CD4-positive, alpha-beta T cell (primary cell): Measurements from ENCODE around the gene GRM8. TPM values are rescaled to one million over a fixed set of nuclear protein-coding genes. Genes with fewer than 3 reads are reported as not detected.

Source experiments
- ATAC-seq: fragments of 200-7000 bp; cut with Tn5 transposase; one replicate; pipeline ENCODE4 v1.10.0; 2022; ENCODE audit warnings: mild to moderate bottlenecking; ENCODE audit not compliant: poor library complexity
- CTCF ChIA-PET: fragments of 350-600 bp; sonication (Branson Sonifier 250); formaldehyde crosslinking; loops from one replicate; lab custom pipeline; 2021; ENCODE audit warnings: antibody characterized with exemption, inconsistent platforms; lab: Charles Lee
- POLR2A ChIA-PET: fragments of 350-600 bp; sonication (Branson Sonifier 250); formaldehyde crosslinking; loops from one replicate; lab custom pipeline; 2021; ENCODE audit warnings: antibody characterized with exemption, inconsistent platforms; lab: Charles Lee
- DNase-seq, 14 experiments: peaks; one replicate each; pipeline ENCODE4 v3.0.0-alpha.2; 2013 to 2020; ENCODE audit warnings: mixed read lengths in 2 of 14
- H3K27ac ChIP-seq, 2 donors: one replicate each; pipeline versions ENCODE4 v1.5.1 to v1.7.0; 2013; ENCODE audit warnings: low read length in 2 of 2, low read depth in 1 of 2, mild to moderate bottlenecking in 1 of 2
- H3K27me3 ChIP-seq, 2 experiments: 1 replicate in 1 of 2; 2 replicates in 1 of 2; pipeline versions ENCODE4 v1.6.1 to v1.7.0; 2013; ENCODE audit warnings: low read length in 2 of 2, control low read depth in 1 of 2, mild to moderate bottlenecking in 1 of 2, moderate library complexity in 1 of 2; ENCODE audit not compliant: insufficient read depth in 2 of 2, control insufficient read depth in 1 of 2
- H3K36me3 ChIP-seq: one replicate; pipeline ENCODE4 v1.6.1; 2013; ENCODE audit warnings: low read length, control low read depth; ENCODE audit not compliant: insufficient read depth
- H3K4me1 ChIP-seq: one replicate; pipeline ENCODE4 v1.6.1; 2013; ENCODE audit warnings: low read length, control low read depth; ENCODE audit not compliant: insufficient read depth
- H3K4me3 ChIP-seq: one replicate; pipeline ENCODE4 v1.5.1; 2013; ENCODE audit warnings: mild to moderate bottlenecking, low read length, moderate library complexity
- H3K9me3 ChIP-seq, 2 experiments: 1 replicate in 1 of 2; 2 replicates in 1 of 2; pipeline versions ENCODE4 v1.6.1 to v1.7.0; 2013; ENCODE audit warnings: low read length in 2 of 2, mild to moderate bottlenecking in 2 of 2, control low read depth in 1 of 2, moderate library complexity in 1 of 2; ENCODE audit not compliant: control insufficient read depth in 1 of 2, insufficient read depth in 1 of 2
- H3K27ac Mint-ChIP-seq: one replicate; pipeline ENCODE4 v1.8.0; 2020; ENCODE audit warnings: mixed read lengths
- H3K27me3 Mint-ChIP-seq: one replicate; pipeline ENCODE4 v1.8.0; 2021; ENCODE audit warnings: mixed read lengths
- H3K36me3 Mint-ChIP-seq: one replicate; pipeline ENCODE4 v1.8.0; 2021; ENCODE audit warnings: low read depth, mixed read lengths
- H3K4me1 Mint-ChIP-seq: one replicate; pipeline ENCODE4 v1.8.0; 2021; ENCODE audit warnings: low read depth, mixed read lengths
- H3K4me3 Mint-ChIP-seq: one replicate; pipeline ENCODE4 v1.8.0; 2020; ENCODE audit warnings: mild to moderate bottlenecking, mixed read lengths
- H3K9me3 Mint-ChIP-seq: one replicate; pipeline ENCODE4 v1.8.0; 2020; ENCODE audit warnings: mixed read lengths
- CTCF ChIP-seq: fragments of 200-600 bp; IDR thresholded peaks from one replicate; pipeline ENCODE4 v1.8.0; 2022; ENCODE audit warnings: antibody characterized with exemption, mild to moderate bottlenecking
- intact Hi-C, 2 experiments: fragments of 100-400 bp; cut with DNase I in 1 of 2; cut with micrococcal nuclease in 1 of 2; formaldehyde crosslinking; loops; one replicate each; pipeline versions ENCODE4 v1.15.1 to v1.9.0; 2023 to 2025; cut with DNase I, micrococcal nuclease
- total RNA-seq, 174 experiments: library from RNA in 2 of 174; stranded (reverse) in 2 of 174; gene quantifications; one replicate each; pipeline ENCODE4 v1.2.3 and lab custom pipeline; 2021 to 2026

GRM8 gene
- total RNA-seq, 2 experiments from 2014 or later, result not detected

GRCh38 chr7:126524967-126525366, 727.8 kb downstream of the GRM8 start:
- no peak overlapping the region for H3K4me3 Mint-ChIP-seq
- H3K4me1 ChIP-seq, result no peaks in the 10 kb centered on the region
- ATAC-seq (no peak), DNase-seq (no peak)
- H3K4me3 ChIP-seq, result no peak overlapping the region
- peaks cover 6% of the 10 kb centered on the region for H3K9me3 Mint-ChIP-seq
- no peaks in the 10 kb centered on the region for H3K36me3 ChIP-seq
- H3K27me3 Mint-ChIP-seq, result no peaks in the 10 kb centered on the region
- CTCF ChIA-PET, result no interaction called here
- H3K27ac Mint-ChIP-seq, result no peak overlapping the region
- intact Hi-C loops, result loop anchor here in 1 of 2 experiments (1.0 kb wide), 1 partner anchor 10 kb away; no protein-coding TSS in a partner anchor
- TF ChIP-seq CTCF, result no peak
- H3K27ac ChIP-seq, result no peak overlapping the region
- peaks cover 0 to 8% of the 10 kb centered on the region in 2 experiments for H3K9me3 ChIP-seq
- no peaks in the 10 kb centered on the region for H3K27me3 ChIP-seq
- POLR2A ChIA-PET, result no interaction called here
- no peaks in the 10 kb centered on the region for H3K4me1 Mint-ChIP-seq
- no peaks in the 10 kb centered on the region for H3K36me3 Mint-ChIP-seq

- POLR2A ChIA-PET, result no interaction called here
- DNase-seq (no peak), ATAC-seq (no peak)
- no peaks in the 10 kb centered on the region for H3K36me3 Mint-ChIP-seq
- peaks cover 7% of the 10 kb centered on the region for H3K9me3 Mint-ChIP-seq
- no peak overlapping the region for H3K4me3 Mint-ChIP-seq
- CTCF ChIA-PET, result no interaction called here
- no peaks in the 10 kb centered on the region for H3K27me3 Mint-ChIP-seq
- Histone ChIP-seq H3K27me3 (no peaks in the 10 kb centered on the region), H3K9me3 (no peaks in the 10 kb centered on the region), H3K27ac (no peak overlapping the region), H3K36me3 (no peaks in the 10 kb centered on the region), H3K4me1 (no peaks in the 10 kb centered on the region), H3K4me3 (no peak overlapping the region)
- H3K27ac Mint-ChIP-seq, result no peak overlapping the region
- TF ChIP-seq CTCF, result no peak
- H3K4me1 Mint-ChIP-seq, result no peaks in the 10 kb centered on the region
- intact Hi-C loops, result no loop called here
These were observed 741.7 kb downstream of the GRM8 start for GRCh38 chr7:126511046-126511445.

- Mint-ChIP-seq H3K9me3 (peaks cover 2% of the 10 kb centered on the region), H3K36me3 (no peaks in the 10 kb centered on the region), H3K4me3 (no peak overlapping the region), H3K27me3 (no peaks in the 10 kb centered on the region), H3K4me1 (no peaks in the 10 kb centered on the region), H3K27ac (no peak overlapping the region)
- no peak for TF ChIP-seq CTCF
- ChIA-PET POLR2A (no interaction called here), CTCF (no interaction called here)
- H3K27ac ChIP-seq, result no peak overlapping the region
- H3K4me3 ChIP-seq, result no peak overlapping the region
- ATAC-seq (no peak), DNase-seq (no peak)
- intact Hi-C loops, result no loop called here
- no peaks in the 10 kb centered on the region for H3K27me3 ChIP-seq
- H3K9me3 ChIP-seq, result no peaks in the 10 kb centered on the region
- no peaks in the 10 kb centered on the region for H3K4me1 ChIP-seq
- no peaks in the 10 kb centered on the region for H3K36me3 ChIP-seq
These were observed 751.1 kb downstream of the GRM8 start for GRCh38 chr7:126501617-126502016.
